Neural cell (in vitro differentiated cells): ENCODE data around the gene CD164. TPM values are rescaled to one million over a fixed set of nuclear protein-coding genes. Genes with fewer than 3 reads are reported as not detected.
"Not testable (repeated sequence)": the region's sequence is repeated elsewhere in the genome, so short reads cannot be mapped to it uniquely, and the experiment has no call there.

ENCODE experiments used
- H2AFZ ChIP-seq: fragments of 200-600, 300-800 bp; sonication (generic), shearing (Covaris generic); 2 replicates; pipeline ENCODE4 v1.6.0; 2014; ENCODE audit warnings: low read depth, mild to moderate bottlenecking, antibody characterized with exemption, low read length, moderate library complexity
- H3F3A ChIP-seq: fragments of 200-600 bp; shearing (Covaris generic); 2 replicates; pipeline ENCODE4 v1.6.1; 2016; ENCODE audit warnings: mild to moderate bottlenecking, moderate library complexity, mixed read lengths, antibody characterized with exemption, low read length; ENCODE audit not compliant: insufficient read depth, poor library complexity, severe bottlenecking
- H3K27ac ChIP-seq: fragments of 200-600, 300-800 bp; sonication (generic), shearing (Covaris generic); 2 replicates; pipeline ENCODE4 v1.5.1; 2014; ENCODE audit warnings: mild to moderate bottlenecking, low read length, moderate library complexity
- H3K27me3 ChIP-seq: fragments of 300-800, 200-600 bp; sonication (generic), shearing (Covaris generic); 2 replicates; pipeline ENCODE4 v1.6.0; 2014; ENCODE audit warnings: mild to moderate bottlenecking, low read depth, low read length, moderate library complexity; ENCODE audit not compliant: insufficient read depth
- H3K36me3 ChIP-seq: fragments of 300-800, 200-600 bp; sonication (generic), shearing (Covaris generic); 2 replicates; pipeline ENCODE4 v1.5.1; 2014; ENCODE audit warnings: mild to moderate bottlenecking, antibody characterized with exemption, low read length, moderate library complexity; ENCODE audit not compliant: insufficient read depth
- H3K4me2 ChIP-seq: fragments of 300-800, 200-600 bp; sonication (generic), shearing (Covaris generic); 2 replicates; pipeline ENCODE4 v1.6.0; 2014; ENCODE audit warnings: mild to moderate bottlenecking, low read length
- H3K4me3 ChIP-seq: fragments of 300-800, 200-600 bp; sonication (generic), shearing (Covaris generic); 2 replicates; pipeline ENCODE4 v1.5.1; 2014; ENCODE audit warnings: mild to moderate bottlenecking, low read length, moderate library complexity
- H3K79me2 ChIP-seq: fragments of 200-600 bp; shearing (Covaris generic); replicated peaks from 2 replicates; pipeline ENCODE4 v1.6.0; 2014; ENCODE audit warnings: mild to moderate bottlenecking, low read length, moderate library complexity; ENCODE audit not compliant: insufficient read depth
- H3K9ac ChIP-seq: fragments of 300-800, 200-600 bp; sonication (generic), shearing (Covaris generic); 2 replicates; pipeline ENCODE4 v1.6.1; 2016; ENCODE audit warnings: mild to moderate bottlenecking, low read length, mixed read lengths
- H3K9me2 ChIP-seq: fragments of 200-600 bp; shearing (Covaris generic); 2 replicates; pipeline ENCODE4 v1.6.1; 2016; ENCODE audit warnings: mild to moderate bottlenecking, low read length, mixed read lengths; ENCODE audit not compliant: insufficient read depth
- H3K9me3 ChIP-seq: fragments of 200-600, 300-800 bp; sonication (generic), shearing (Covaris generic); 2 replicates; pipeline ENCODE4 v1.6.1; 2016; ENCODE audit warnings: mild to moderate bottlenecking, mixed run types, low read length, moderate library complexity, mixed read lengths
- H4K20me1 ChIP-seq: fragments of 200-600 bp; shearing (Covaris generic); 2 replicates; pipeline ENCODE4 v1.6.1; 2016; ENCODE audit warnings: mild to moderate bottlenecking, mixed run types; ENCODE audit not compliant: insufficient read depth
- EP300 ChIP-seq: fragments of 450-650 bp; conservative IDR thresholded peaks from 2 replicates; pipeline ENCODE4 v1.6.1; 2014; ENCODE audit warnings: antibody characterized with exemption, mild to moderate bottlenecking, moderate library complexity; ENCODE audit not compliant: poor library complexity, severe bottlenecking
- EZH2 ChIP-seq: fragments of 200-600, 300-800 bp; shearing (Covaris generic), sonication (generic); IDR thresholded peaks from 2 replicates; pipeline ENCODE4 v1.6.1; 2014; ENCODE audit warnings: antibody characterized with exemption, low read length, borderline replicate concordance, mild to moderate bottlenecking; ENCODE audit not compliant: insufficient read depth, poor library complexity, severe bottlenecking
- MXI1 ChIP-seq: fragments of 450-650 bp; conservative IDR thresholded peaks from 2 replicates; pipeline ENCODE4 v1.6.1; 2014; ENCODE audit warnings: antibody characterized with exemption, mild to moderate bottlenecking; ENCODE audit not compliant: poor library complexity, severe bottlenecking
- POLR2AphosphoS5 ChIP-seq: IDR thresholded peaks from 2 replicates; pipeline ENCODE4 v1.6.1; 2012
- RAD21 ChIP-seq: fragments of 450-650 bp; conservative IDR thresholded peaks from 2 replicates; pipeline ENCODE4 v1.6.1; 2014; ENCODE audit warnings: antibody characterized with exemption, mild to moderate bottlenecking, moderate library complexity
- SMC3 ChIP-seq: fragments of 450-650 bp; conservative IDR thresholded peaks from 2 replicates; pipeline ENCODE4 v1.6.1; 2014; ENCODE audit warnings: antibody characterized with exemption, mild to moderate bottlenecking, moderate library complexity; ENCODE audit not compliant: poor library complexity
- TAF1 ChIP-seq: IDR thresholded peaks from 2 replicates; pipeline ENCODE4 v1.6.1; 2012; ENCODE audit warnings: low read depth
- polyA plus RNA-seq: library from polyadenylated mRNA; depleted of rRNA; stranded (reverse); fragments of >200 nt; gene quantifications from 2 replicates; pipeline ENCODE4 v1.2.3, GENCODE V29; 2014
- TF ChIP-seq, protein P1 (sequence below): IDR thresholded peaks from 2 replicates; pipeline ENCODE4 v1.6.1; 2012; ENCODE audit warnings: borderline replicate concordance
- TF ChIP-seq, protein P2 (sequence below): fragments of 450-650 bp; IDR thresholded peaks from 2 replicates; pipeline ENCODE4 v1.5.1; 2014; ENCODE audit warnings: antibody characterized with exemption, mild to moderate bottlenecking, moderate library complexity; ENCODE audit not compliant: poor library complexity, severe bottlenecking

The CD164 gene
- polyA plus RNA-seq, 1 donor from 2014 or later: 42.6 TPM

DNA sequence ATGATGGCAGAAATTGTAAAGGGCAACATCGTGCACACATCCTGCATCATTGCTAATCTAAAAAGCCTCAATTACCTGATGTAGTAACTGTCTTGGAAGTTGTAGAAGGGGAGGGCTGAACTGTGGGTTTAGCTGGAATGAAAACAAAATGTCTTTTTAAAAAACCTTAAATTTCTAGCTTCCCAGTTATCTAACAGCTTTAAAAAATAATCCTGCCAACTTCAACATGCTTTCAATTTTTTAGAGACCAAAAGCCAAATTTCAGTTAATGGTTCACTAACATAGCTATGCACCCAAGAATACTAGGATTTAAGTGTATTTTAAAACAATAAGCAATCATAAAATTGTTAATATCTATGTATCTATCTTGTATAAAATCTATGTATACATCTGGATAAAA lies 11.9 kb downstream of the CD164 start:
- no peak overlapping the region for H3K9ac ChIP-seq
- H3F3A ChIP-seq: no peaks in the 10 kb centered on the region
- no peak overlapping the region for H2AFZ ChIP-seq
- H3K9me3 ChIP-seq: no peaks in the 10 kb centered on the region
- H3K9me2 ChIP-seq: no peaks in the 10 kb centered on the region
- H3K4me2 ChIP-seq: no peak overlapping the region
- H4K20me1 ChIP-seq: no peaks in the 10 kb centered on the region
- no peak overlapping the region for H3K4me3 ChIP-seq
- H3K36me3 ChIP-seq: peaks cover 9% of the 10 kb centered on the region
- no peak overlapping the region for H3K27ac ChIP-seq
- H3K79me2 ChIP-seq: no peaks in the 10 kb centered on the region
- TF ChIP-seq SMC3 (no peak), TAF1 (no peak), EZH2 (no peak), MXI1 (no peak), POLR2AphosphoS5 (no peak), EP300 (no peak), RAD21 (no peak)
- TF ChIP-seq, protein P1, sequence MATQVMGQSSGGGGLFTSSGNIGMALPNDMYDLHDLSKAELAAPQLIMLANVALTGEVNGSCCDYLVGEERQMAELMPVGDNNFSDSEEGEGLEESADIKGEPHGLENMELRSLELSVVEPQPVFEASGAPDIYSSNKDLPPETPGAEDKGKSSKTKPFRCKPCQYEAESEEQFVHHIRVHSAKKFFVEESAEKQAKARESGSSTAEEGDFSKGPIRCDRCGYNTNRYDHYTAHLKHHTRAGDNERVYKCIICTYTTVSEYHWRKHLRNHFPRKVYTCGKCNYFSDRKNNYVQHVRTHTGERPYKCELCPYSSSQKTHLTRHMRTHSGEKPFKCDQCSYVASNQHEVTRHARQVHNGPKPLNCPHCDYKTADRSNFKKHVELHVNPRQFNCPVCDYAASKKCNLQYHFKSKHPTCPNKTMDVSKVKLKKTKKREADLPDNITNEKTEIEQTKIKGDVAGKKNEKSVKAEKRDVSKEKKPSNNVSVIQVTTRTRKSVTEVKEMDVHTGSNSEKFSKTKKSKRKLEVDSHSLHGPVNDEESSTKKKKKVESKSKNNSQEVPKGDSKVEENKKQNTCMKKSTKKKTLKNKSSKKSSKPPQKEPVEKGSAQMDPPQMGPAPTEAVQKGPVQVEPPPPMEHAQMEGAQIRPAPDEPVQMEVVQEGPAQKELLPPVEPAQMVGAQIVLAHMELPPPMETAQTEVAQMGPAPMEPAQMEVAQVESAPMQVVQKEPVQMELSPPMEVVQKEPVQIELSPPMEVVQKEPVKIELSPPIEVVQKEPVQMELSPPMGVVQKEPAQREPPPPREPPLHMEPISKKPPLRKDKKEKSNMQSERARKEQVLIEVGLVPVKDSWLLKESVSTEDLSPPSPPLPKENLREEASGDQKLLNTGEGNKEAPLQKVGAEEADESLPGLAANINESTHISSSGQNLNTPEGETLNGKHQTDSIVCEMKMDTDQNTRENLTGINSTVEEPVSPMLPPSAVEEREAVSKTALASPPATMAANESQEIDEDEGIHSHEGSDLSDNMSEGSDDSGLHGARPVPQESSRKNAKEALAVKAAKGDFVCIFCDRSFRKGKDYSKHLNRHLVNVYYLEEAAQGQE: no peak
- TF ChIP-seq, protein P2, sequence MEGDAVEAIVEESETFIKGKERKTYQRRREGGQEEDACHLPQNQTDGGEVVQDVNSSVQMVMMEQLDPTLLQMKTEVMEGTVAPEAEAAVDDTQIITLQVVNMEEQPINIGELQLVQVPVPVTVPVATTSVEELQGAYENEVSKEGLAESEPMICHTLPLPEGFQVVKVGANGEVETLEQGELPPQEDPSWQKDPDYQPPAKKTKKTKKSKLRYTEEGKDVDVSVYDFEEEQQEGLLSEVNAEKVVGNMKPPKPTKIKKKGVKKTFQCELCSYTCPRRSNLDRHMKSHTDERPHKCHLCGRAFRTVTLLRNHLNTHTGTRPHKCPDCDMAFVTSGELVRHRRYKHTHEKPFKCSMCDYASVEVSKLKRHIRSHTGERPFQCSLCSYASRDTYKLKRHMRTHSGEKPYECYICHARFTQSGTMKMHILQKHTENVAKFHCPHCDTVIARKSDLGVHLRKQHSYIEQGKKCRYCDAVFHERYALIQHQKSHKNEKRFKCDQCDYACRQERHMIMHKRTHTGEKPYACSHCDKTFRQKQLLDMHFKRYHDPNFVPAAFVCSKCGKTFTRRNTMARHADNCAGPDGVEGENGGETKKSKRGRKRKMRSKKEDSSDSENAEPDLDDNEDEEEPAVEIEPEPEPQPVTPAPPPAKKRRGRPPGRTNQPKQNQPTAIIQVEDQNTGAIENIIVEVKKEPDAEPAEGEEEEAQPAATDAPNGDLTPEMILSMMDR: no peak
- H3K27me3 ChIP-seq: no peaks in the 10 kb centered on the region

DNA sequence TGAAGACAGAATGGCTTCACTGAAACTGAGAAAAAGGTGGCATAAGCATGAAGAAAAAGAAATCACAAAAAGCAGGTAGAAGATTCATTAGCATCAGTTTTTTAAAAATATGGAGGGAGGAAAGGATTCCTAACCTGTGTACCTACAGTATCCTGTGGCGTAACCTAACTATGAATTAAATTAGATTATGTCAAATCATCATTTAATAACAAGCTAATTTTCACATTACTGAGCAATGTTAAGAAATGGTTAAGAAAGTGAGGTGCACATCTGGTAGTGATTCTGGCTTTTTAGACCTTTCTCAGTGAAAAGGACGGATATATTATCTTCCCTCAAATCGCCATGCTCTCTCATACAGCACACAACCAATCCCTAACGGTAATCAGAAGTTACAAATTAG lies 12.5 kb downstream of the CD164 start:
- no peak overlapping the region for H2AFZ ChIP-seq
- no peaks in the 10 kb centered on the region for H3K27me3 ChIP-seq

DNA sequence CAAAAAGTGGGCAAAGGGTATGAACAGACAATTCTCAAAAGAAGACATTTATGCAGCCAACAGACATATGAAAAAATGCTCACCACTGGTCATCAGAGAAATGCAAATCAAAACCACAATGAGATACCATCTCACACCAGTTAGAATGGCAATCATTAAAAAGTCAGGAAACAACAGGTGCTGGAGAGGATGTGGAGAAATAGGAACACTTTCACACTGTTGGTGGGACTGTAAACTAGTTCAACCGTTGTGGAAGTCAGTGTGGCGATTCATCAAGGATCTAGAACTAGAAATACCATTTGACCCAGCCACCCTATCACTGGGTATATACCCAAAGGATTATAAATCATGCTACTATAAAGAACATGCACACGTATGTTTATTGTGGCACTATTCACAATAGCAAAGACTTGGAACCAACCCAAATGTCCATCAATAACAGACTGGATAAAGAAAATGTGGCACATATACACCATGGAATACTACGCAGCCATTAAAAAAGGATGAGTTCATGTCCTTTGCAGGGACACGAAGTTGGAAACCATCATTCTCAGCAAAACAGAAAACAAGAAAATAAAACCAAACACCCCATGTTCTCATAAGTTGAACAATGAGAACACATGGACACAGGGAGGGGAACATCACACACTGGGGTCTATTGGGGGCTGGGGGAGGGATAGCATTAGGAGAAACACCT lies 17.7 kb downstream of the CD164 start:
- H3K27ac ChIP-seq, H3K27me3 ChIP-seq, H3K9me3 ChIP-seq, H3F3A ChIP-seq, H3K4me2 ChIP-seq, H3K9me2 ChIP-seq, H2AFZ ChIP-seq, H3K79me2 ChIP-seq, H3K36me3 ChIP-seq, H4K20me1 ChIP-seq, H3K9ac ChIP-seq, H3K4me3 ChIP-seq: not testable (repeated sequence)

More for the DNA sequence above, 12.5 kb downstream of the CD164 start:
- Histone ChIP-seq H3K36me3 (peaks cover 9% of the 10 kb centered on the region), H3K4me3 (no peak overlapping the region), H3K27ac (no peak overlapping the region), H4K20me1 (no peaks in the 10 kb centered on the region), H3K79me2 (no peaks in the 10 kb centered on the region), H3K9me2 (no peaks in the 10 kb centered on the region), H3K4me2 (no peak overlapping the region), H3K9me3 (no peaks in the 10 kb centered on the region), H3K9ac (no peak overlapping the region), H3F3A (no peaks in the 10 kb centered on the region)
- no peak for TF ChIP-seq EZH2
- TF ChIP-seq, protein P1: no peak
